ENCODE data around the gene GALNT2.

Gene GALNT2

GRCh38 chr1:230226007-230226800 is 159.2 kb downstream of the GALNT2 start:
- no peak for DNase-seq (ENCODE audit: low read depth in 1 of 2, low spot score in 1 of 2)

DNA sequence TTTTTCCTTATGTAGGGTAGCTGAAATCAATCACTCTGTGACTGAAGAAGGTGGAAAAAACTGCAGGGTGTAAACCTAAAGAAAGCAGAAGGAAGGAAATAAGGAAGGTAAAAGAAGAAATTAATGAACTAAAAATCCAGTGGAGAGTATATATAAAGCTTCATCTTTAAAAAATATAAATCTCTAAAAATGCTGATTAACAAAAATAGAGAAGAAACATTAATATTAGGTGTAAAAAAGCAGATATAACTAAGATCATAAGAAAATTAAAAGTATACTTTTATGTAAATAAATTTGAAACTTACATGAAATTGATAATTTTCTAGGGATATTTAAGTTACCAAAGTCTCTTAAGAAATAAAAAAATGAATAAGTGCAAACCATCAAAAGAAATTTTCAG is 159.8 kb downstream of the GALNT2 start:
- DNase-seq (ENCODE audit: low read depth in 1 of 2, low spot score in 1 of 2) = no peak

- DNase-seq (ENCODE audit: low read depth in 1 of 2, low spot score in 1 of 2) = no peak
Observed at GRCh38 chr1:230228236-230228897, 161.3 kb downstream of the GALNT2 start.

DNA sequence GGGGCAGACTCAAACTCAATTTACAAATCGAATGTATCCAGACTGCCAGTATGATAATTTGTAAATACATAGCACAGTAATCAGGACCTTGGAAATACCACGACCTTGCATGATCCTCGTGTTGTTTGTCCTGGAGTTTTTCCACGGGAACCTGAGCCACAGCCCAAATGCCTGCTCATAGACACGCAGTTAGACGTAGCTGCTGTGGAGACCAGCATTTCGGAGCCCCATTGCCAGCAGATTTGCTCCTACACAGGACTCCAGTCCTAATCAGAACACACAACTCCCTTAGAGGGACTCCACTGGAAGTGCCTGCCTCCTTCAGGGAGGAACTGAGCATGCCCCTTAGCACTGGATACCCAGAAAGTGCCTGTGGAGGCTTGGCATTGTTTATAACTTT is 163.2 kb downstream of the GALNT2 start:
- DNase-seq (ENCODE audit: low read depth in 1 of 2, low spot score in 1 of 2) = no peak

DNA sequence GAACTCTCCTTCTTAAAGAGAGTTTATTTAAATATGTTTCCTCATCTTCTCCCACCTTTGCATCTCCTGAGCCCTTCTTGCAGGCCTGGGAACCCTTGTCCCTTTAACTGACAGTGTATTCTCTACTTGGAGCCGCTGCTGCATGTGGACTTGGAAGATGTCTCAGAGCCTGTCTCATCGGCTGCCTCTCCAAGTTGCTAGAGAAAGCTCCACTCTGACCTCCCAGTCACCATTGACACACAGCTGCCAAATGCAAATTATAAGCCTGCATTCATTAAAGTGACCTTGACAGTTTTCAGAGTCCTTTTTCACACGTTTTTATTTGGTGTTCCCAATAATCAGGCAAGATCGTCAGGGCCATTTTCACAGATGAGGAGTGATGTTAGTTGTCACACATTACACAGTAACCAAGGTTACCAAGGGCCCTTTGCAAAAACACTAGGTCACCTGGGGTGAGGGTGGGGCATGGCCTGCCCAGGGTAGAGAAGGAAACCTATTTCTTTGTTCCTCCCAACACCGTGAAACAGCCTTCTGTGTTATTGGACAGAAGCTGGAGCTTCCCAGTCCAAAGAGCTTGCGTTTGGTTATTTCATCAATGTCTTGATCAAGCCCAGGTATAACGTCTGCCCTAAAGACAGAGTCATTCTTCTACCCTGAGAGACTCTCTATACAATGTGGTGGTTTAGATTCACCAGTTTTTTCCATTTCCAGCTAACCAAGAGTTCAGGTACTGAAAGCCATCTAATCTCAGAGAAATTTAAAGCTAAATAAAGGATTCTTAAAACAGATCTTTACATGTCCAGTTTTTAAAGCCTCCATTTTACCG is 164.1 kb downstream of the GALNT2 start:
- DNase-seq (ENCODE audit: low read depth in 1 of 2, low spot score in 1 of 2) = no peak

DNA sequence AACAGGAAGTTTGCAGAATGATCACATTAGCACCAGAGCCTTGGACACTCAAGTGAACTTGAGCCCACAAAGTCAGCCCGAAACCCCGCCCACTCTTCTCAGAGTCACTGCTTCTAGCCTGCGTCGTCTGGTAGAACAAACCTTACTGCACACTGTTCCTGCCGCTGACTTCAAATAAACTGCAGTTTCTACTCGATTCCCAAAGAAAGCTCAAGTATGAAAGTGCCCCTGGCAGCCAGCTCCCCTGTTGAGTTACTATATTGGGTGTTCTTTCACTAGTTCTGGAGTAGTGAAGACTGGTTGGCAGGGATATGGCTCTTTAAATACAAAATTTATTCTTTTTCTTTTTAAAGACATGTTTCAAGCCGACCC is 164.7 kb downstream of the GALNT2 start:
- DNase-seq (ENCODE audit: low read depth in 1 of 2, low spot score in 1 of 2) = no peak

DNA sequence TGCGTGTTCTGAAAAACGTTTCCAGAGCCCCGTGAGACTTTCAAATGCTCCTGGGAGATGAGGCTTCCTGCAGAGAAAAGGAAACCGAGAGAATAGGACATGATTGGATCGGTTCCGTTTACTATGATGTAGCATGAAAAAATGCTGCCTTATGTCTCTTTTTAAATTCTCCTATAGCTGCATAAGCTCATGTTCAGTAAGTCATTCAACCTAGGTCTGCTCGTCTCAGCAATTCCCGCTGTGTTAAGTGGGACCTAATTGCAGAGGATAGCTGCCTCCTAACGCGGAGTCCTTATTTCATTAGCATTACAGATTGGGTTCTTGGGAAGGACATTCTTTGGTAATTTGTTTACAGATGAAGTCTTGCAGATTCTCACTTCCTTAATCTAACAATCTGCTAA is 165.3 kb downstream of the GALNT2 start:
- DNase-seq (ENCODE audit: low read depth in 1 of 2, low spot score in 1 of 2) = no peak

DNA sequence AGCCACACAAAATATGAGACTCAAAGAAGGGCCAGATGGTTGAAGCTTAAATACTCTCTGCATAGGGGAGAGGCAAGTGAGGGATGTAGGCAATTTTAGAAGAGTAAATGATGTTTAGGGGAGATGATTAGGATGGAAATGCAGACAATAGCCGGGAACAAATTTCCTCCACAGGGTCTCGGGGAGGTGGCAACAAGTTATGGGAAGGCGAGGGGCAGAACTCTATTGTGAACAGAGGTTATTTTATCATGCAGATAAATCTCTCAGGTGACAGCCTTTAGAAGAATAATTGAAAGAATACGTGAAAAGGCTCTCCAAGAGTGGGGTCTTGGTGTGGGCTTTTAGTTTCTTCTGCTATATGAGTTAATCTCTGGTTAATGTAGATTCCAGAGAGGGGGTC is 166.7 kb downstream of the GALNT2 start:
- DNase-seq (ENCODE audit: low read depth in 1 of 2, low spot score in 1 of 2) = no peak

- no peak for DNase-seq (ENCODE audit: low read depth in 1 of 2, low spot score in 1 of 2)
Observed at GRCh38 chr1:230235876-230236275, 168.8 kb downstream of the GALNT2 start.

- no peak for DNase-seq (ENCODE audit: low read depth in 1 of 2, low spot score in 1 of 2)
Observed at GRCh38 chr1:230236301-230237008, 169.4 kb downstream of the GALNT2 start.

DNA sequence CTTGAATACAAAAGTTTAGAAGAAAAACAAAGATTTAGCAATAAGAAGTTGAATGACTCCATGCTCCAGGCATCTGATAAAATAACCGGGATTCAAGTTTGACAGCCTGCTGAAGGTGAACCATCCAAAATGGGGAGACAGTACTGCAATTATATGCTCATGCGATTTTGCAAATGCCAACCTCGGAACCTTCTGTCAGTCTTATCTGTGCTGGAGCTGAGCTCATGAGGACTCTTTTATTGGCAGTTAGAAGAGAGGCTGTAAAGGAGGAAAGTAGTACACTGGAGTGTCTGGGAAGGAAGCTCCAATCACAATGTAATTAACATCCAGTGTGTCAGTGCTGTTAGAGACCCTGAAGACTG is 170.0 kb downstream of the GALNT2 start:
- DNase-seq (ENCODE audit: low read depth in 1 of 2, low spot score in 1 of 2) = no peak

DNA sequence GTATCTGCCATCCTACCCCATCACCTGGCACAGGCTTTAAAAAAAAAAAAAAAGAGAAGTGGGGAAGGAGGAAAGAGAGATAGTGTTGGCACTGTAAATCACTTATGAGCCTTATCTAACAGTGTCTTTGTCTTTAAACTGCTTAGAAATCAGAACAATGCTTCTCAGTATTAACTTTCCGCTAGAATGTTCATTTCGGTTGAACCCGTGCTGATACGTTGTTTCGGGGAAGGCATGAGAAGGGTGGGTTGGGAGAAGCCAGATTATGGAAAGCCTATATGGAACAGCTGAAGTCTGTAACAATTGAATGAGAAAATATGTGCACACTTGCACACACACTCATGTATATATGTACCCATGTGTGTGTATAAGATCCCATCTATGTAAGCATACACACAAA is 170.8 kb downstream of the GALNT2 start:
- no peak for DNase-seq (ENCODE audit: low read depth in 1 of 2, low spot score in 1 of 2)

GRCh38 chr1:230240446-230241086 is 173.5 kb downstream of the GALNT2 start:
- DNase-seq (ENCODE audit: low read depth in 1 of 2, low spot score in 1 of 2) = no peak

- no peak for DNase-seq (ENCODE audit: low read depth in 1 of 2, low spot score in 1 of 2)
Observed at GRCh38 chr1:230242326-230242725, 175.3 kb downstream of the GALNT2 start.

DNA sequence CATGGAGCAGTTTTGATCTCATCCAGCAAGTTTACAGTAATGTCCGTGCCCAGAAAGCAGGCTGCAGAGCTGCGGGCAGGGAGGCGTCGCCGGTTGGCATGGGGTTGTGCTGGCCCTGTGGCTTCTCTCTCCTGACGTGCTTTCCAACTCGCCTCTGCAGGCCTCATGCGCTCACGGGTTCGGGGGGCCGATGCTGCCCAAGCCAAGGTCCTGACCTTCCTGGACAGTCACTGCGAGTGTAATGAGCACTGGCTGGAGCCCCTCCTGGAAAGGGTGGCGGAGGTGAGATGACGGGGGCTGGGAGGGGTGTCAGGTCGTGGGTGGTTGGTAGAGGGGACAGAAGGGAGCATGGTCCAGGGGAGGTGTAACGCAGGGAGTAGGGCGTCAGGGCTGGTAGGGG is 176.1 kb downstream of the GALNT2 start:
- no peak for DNase-seq (ENCODE audit: low read depth in 1 of 2, low spot score in 1 of 2)

GRCh38 chr1:230243583-230244353 is 176.7 kb downstream of the GALNT2 start:
- DNase-seq (ENCODE audit: low read depth in 1 of 2, low spot score in 1 of 2) = no peak

- no peak for DNase-seq (ENCODE audit: low read depth in 1 of 2, low spot score in 1 of 2)
Observed at GRCh38 chr1:230246551-230246950, 179.5 kb downstream of the GALNT2 start.

- no peak for DNase-seq (ENCODE audit: low read depth in 1 of 2, low spot score in 1 of 2)
Observed at GRCh38 chr1:230248016-230248888, 181.2 kb downstream of the GALNT2 start.

- no peak for DNase-seq (ENCODE audit: low read depth in 1 of 2, low spot score in 1 of 2)
Observed at GRCh38 chr1:230248889-230249270, 181.8 kb downstream of the GALNT2 start.

Measured in activated CD4-positive, alpha-beta T cell treated with anti-CD3 and anti-CD28 coated beads, Interleukin-2, amount 50 U/mL, for 24 hours (primary cell).